D721Med (cell line): ENCODE measurements around the gene P2RY8.
"Not testable (repeated sequence)": the region's sequence is repeated elsewhere in the genome, so short reads cannot be mapped to it uniquely, and the experiment has no call there.

Experiments used
- DNase-seq: peaks from one replicate; pipeline ENCODE4 v3.0.0; 2011; ENCODE audit warnings: low spot score; ENCODE audit not compliant: insufficient read length
- FAIRE-seq: peaks from 2 replicates; lab custom pipeline; 2011; peaks lifted over from hg19 to GRCh38; lab: Jason Lieb, UNC
- CTCF ChIP-seq: IDR thresholded peaks from 2 replicates; pipeline ENCODE4 v1.5.1; 2012; ENCODE audit warnings: mild to moderate bottlenecking, control low read depth; ENCODE audit not compliant: insufficient read depth; ENCODE audit errors: missing control alignments

The P2RY8 gene

DNA sequence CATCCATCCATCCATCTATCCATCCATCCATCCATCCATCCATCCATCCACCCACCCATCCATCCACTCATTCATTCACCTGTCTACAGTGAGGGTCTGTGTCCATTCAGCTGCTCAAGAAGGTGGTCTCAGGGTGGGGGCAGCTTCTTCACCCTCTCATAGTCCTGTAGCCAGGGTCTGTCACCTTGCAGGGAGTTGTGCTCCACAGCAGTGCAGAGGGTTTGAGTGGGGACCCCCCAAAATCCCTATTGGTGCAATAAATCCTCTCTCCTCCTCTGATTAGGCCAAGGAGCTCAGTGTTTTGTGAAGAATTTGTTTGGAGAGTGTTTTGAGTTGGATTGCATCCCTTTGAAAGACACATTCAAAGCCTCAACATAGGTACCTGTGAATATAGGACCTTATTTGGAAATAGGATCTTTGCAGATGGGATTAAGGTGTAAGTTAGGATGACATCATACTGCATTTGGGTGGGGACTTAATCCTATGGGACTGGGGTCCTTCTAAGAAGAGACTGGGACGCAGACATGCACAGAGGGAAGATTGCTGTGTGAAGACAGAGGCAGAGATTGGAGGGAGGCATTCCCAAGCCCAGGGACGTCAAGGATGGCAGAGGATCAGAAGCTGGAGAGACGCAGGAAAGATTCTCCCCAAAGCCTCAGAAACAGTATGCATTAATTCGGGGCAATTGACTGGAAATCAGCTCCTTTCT lies 12.0 kb downstream of the P2RY8 start:
- DNase-seq (no peak), FAIRE-seq (no peak)
- TF ChIP-seq CTCF = no peak

- not testable (repeated sequence) for DNase-seq, FAIRE-seq
These were observed 14.1 kb downstream of the P2RY8 start for GRCh38 chrX:1522905-1523304.

DNA sequence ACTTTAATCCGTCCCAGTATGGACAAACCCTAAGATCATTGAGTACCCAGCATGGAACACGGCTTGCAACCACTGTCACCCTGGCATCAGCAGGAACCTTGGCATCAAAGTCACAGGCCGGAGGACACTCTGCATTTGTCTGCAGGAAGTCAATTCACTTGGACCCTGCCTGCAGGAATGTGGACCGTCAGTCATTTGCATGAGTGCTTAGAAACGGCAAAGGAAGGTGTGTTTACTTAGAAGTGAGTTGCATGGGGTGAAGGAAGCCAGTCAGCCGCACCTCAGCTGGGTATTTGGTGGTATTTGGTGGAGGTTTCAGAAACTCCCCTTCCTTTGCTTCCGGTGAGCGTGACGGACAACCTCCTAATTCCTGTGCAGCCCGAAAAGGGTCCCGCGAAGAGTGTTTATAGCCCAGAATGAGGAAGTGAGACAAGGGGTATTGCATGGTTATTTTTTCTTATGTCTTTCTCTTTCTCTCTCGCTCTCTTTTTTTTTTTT lies 15.5 kb downstream of the P2RY8 start:
- DNase-seq (no peak), FAIRE-seq (no peak)
- TF ChIP-seq CTCF = no peak

DNA sequence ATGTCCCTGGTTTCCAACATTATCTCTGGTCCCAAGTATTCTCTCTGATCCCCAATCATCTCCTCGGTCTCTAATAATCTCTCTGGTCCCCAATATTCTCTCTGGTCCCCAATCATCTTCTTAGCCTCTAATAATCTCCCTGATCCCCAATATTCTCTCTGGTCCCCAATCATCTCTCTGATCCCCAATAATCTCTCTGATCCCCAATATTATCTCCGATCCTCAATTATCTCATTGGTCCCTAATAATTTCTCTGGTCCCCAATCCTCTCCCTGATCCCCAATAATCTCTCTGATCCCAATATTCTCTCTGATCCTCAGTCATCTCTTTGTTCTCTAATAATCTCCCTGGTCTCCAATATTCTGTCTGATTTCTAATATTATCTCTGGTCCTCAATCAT lies 16.6 kb downstream of the P2RY8 start:
- no peak for TF ChIP-seq CTCF
- no peak for FAIRE-seq
- no peak for DNase-seq

GRCh38 chrX:1519022-1519497 lies 17.9 kb downstream of the P2RY8 start:
- no peak for DNase-seq
- TF ChIP-seq CTCF = no peak
- no peak for FAIRE-seq

DNA sequence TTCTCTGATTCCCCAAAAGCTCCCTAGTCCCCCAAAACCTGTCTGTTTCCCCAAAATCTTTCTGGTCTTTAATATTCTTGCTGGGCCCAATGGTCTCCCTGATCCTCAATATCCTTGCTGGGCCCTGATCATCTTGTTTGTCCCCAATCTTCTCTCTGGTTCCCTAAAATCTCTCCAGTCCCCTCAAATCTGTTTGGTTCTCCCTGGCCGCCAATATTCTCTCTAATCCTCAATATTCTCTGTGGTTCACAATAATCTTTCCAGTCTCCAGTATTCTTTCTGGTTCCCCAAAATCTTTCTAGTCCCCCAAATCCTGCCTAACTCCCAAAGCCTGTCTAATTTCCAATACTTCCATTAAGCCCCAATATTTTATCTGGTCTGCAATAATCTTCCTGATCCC lies 18.5 kb downstream of the P2RY8 start:
- FAIRE-seq (no peak), DNase-seq (no peak)
- TF ChIP-seq CTCF = no peak

GRCh38 chrX:1516596-1517104 lies 20.3 kb downstream of the P2RY8 start:
- FAIRE-seq (no peak), DNase-seq (no peak)
- no peak for TF ChIP-seq CTCF
